A549 (cell line): ENCODE data around the gene GGCX. TPM values are rescaled to one million over a fixed set of nuclear protein-coding genes. Genes with fewer than 3 reads are reported as not detected.

Experiments used
- ATAC-seq, 2 experiments: fragments of 200-7000 bp in 1 of 2; fragments of >200 bp in 1 of 2; cut with Nextera tagmentation in 1 of 2; cut with Tn5 transposase in 1 of 2; 3 replicates each; pipeline versions ENCODE4 v1.8.0 to v1.9.1; 2018 to 2020; ENCODE audit warnings: mild to moderate bottlenecking in 1 of 2, moderate library complexity in 1 of 2
- CTCF ChIA-PET: fragments of 300-600 bp; sonication (Branson Sonifier 250); formaldehyde crosslinking; extraction: SDS; loops from one replicate; lab custom pipeline; 2021; ENCODE audit warnings: antibody characterized with exemption, inconsistent platforms; lab: Yijun Ruan, JAX
- POLR2A ChIA-PET: fragments of 350-600 bp; formaldehyde crosslinking; extraction: SDS; loops from one replicate; lab custom pipeline; 2021; ENCODE audit warnings: antibody characterized with exemption, inconsistent platforms; lab: Yijun Ruan, JAX
- DNase-seq, 2 experiments: peaks; one replicate each; pipeline versions ENCODE4 v3.0.0 to v3.0.0-alpha.2; 2011 to 2016; ENCODE audit warnings: low read depth in 1 of 2, low spot score in 1 of 2
- FAIRE-seq: peaks from 2 replicates; lab custom pipeline; 2011; peaks lifted over from hg19 to GRCh38; lab: Jason Lieb, UNC
- H3K27ac ChIP-seq, 2 experiments: fragments of >200 bp; sonication (Bioruptor Twin); formaldehyde crosslinking; 3 replicates each; pipeline ENCODE4 v1.5.1; 2016 to 2017
- H3K4me1 ChIP-seq: fragments of >200 bp; sonication (Bioruptor Twin); formaldehyde crosslinking; 3 replicates; pipeline ENCODE4 v1.6.1; 2016
- H3K4me2 ChIP-seq: fragments of >200 bp; sonication (Bioruptor Twin); formaldehyde crosslinking; 3 replicates; pipeline ENCODE4 v1.6.1; 2016
- H3K4me3 ChIP-seq: fragments of >200 bp; sonication (Bioruptor Twin); formaldehyde crosslinking; 3 replicates; pipeline ENCODE4 v1.5.1; 2016
- H3K9me3 ChIP-seq: fragments of >200 bp; sonication (Bioruptor Twin); formaldehyde crosslinking; 3 replicates; pipeline ENCODE4 v1.6.1; 2016
- BHLHE40 ChIP-seq: IDR thresholded peaks from 2 replicates; pipeline ENCODE4 v1.6.1; 2012; ENCODE audit warnings: low read depth, low read length, inconsistent platforms
- EHMT2 ChIP-seq: fragments of 200-600 bp; sonication (generic); IDR thresholded peaks from 2 replicates; pipeline ENCODE4 v1.6.1; 2016; ENCODE audit warnings: antibody characterized with exemption, low read depth, mild to moderate bottlenecking, moderate library complexity
- FOSB ChIP-seq: fragments of 250-450 bp; sonication (Bioruptor Pico); IDR thresholded peaks from 2 replicates; pipeline ENCODE4 v1.5.0; 2020; ENCODE audit warnings: mild to moderate bottlenecking, moderate library complexity
- FOSL2 ChIP-seq, 2 experiments: fragments of 450-650 bp in 1 of 2; fragments of >200 bp in 1 of 2; sonication (Bioruptor Twin) in 1 of 2; formaldehyde crosslinking; IDR thresholded peaks; 2 replicates each; pipeline versions ENCODE4 v1.5.0 to v1.6.1; 2016 to 2020; ENCODE audit warnings: mild to moderate bottlenecking in 1 of 2, moderate library complexity in 1 of 2
- FOXS1 ChIP-seq: fragments of 250-450 bp; sonication (Bioruptor Pico); IDR thresholded peaks from 2 replicates; pipeline ENCODE4 v1.5.0; 2020; ENCODE audit warnings: mild to moderate bottlenecking, moderate library complexity
- HDAC2 ChIP-seq: fragments of 200-600 bp; sonication (generic); IDR thresholded peaks from 2 replicates; pipeline ENCODE4 v1.6.1; 2016
- HOXA7 ChIP-seq: fragments of 250-450 bp; sonication (Bioruptor Pico); IDR thresholded peaks from 2 replicates; pipeline ENCODE4 v1.5.0; 2020; ENCODE audit warnings: mild to moderate bottlenecking, moderate library complexity
- JUNB ChIP-seq: fragments of >200 bp; sonication (Bioruptor Twin); formaldehyde crosslinking; IDR thresholded peaks from 2 replicates; pipeline ENCODE4 v1.6.1; 2016
- MAFK ChIP-seq: fragments of 450-650 bp; IDR thresholded peaks from 2 replicates; pipeline ENCODE4 v1.6.1; 2014; ENCODE audit not compliant: partially characterized antibody
- MYC ChIP-seq: IDR thresholded peaks from 2 replicates; pipeline ENCODE4 v1.6.1; 2012; ENCODE audit warnings: mild to moderate bottlenecking, inconsistent platforms, low read length, improper control_type of control experiment, borderline replicate concordance
- NPAS2 ChIP-seq: fragments of 250-450 bp; sonication (Bioruptor Pico); IDR thresholded peaks from 2 replicates; pipeline ENCODE4 v1.8.0; 2022; ENCODE audit warnings: mild to moderate bottlenecking, moderate library complexity, borderline replicate concordance
- NR3C1 ChIP-seq: fragments of >200 bp; sonication (Bioruptor Twin); formaldehyde crosslinking; IDR thresholded peaks from 3 replicates; pipeline ENCODE4 v1.6.1; 2017
- PHF8 ChIP-seq: fragments of 200-600 bp; sonication (generic); IDR thresholded peaks from 2 replicates; pipeline ENCODE4 v1.6.1; 2016; ENCODE audit warnings: low read depth, mild to moderate bottlenecking, antibody characterized with exemption, moderate library complexity, borderline replicate concordance
- RAD21 ChIP-seq, 2 experiments: fragments of >200 bp in 1 of 2; sonication (Bioruptor Twin) in 1 of 2; formaldehyde crosslinking in 1 of 2; IDR thresholded peaks in 1 of 2; conservative IDR thresholded peaks in 1 of 2; 2 replicates in 1 of 2; 3 replicates in 1 of 2; pipeline ENCODE4 v1.6.1; 2012 to 2018; ENCODE audit warnings: inconsistent platforms in 1 of 2
- SMC3 ChIP-seq: fragments of >200 bp; sonication (Bioruptor Twin); formaldehyde crosslinking; IDR thresholded peaks from 3 replicates; pipeline ENCODE4 v1.6.1; 2018; ENCODE audit warnings: inconsistent platforms
- TFCP2L1 ChIP-seq: fragments of 250-450 bp; sonication (Bioruptor Pico); IDR thresholded peaks from 2 replicates; pipeline ENCODE4 v1.5.0; 2021; ENCODE audit warnings: mild to moderate bottlenecking
- ZFP36 ChIP-seq: fragments of 450-650 bp; IDR thresholded peaks from 2 replicates; pipeline ENCODE4 v1.6.1; 2014; ENCODE audit warnings: borderline replicate concordance; ENCODE audit not compliant: partially characterized antibody
- ZNF302 ChIP-seq: fragments of 250-450 bp; sonication (Bioruptor Pico); IDR thresholded peaks from 2 replicates; pipeline ENCODE4 v1.9.0; 2021; ENCODE audit warnings: inconsistent platforms, mild to moderate bottlenecking, moderate library complexity
- WGBS: methylation state at CpG from one replicate; pipeline ENCODE4 v1.1.6; 2017; ENCODE audit errors: missing lambda C conversion rate; 5-methylcytosine and 5-hydroxymethylcytosine counted together
- polyA plus RNA-seq, 4 experiments: library from polyadenylated mRNA; depleted of rRNA in 3 of 4; stranded (reverse); fragments of >200 nt; fragmentation: RNase III in 1 of 4; extraction: RNeasy Plus Mini Kit Qiagen cat#74134 plus additional on column Dnase treatment in 1 of 4; gene quantifications; 2 replicates in 3 of 4; 3 replicates in 1 of 4; pipeline ENCODE4 v1.2.3, GENCODE V29; 2011 to 2017
- TF ChIP-seq, protein P1 (sequence below): fragments of >200 bp; sonication (Bioruptor Twin); formaldehyde crosslinking; IDR thresholded peaks from 3 replicates; pipeline ENCODE4 v1.5.1; 2016
- TF ChIP-seq, protein P2 (sequence below): IDR thresholded peaks from 2 replicates; pipeline ENCODE4 v1.6.1; 2012; ENCODE audit warnings: low read depth, borderline replicate concordance
- TF ChIP-seq, protein P3 (sequence below): fragments of 150-350 bp; IDR thresholded peaks from 2 replicates; pipeline ENCODE4 v1.6.1; 2014; ENCODE audit warnings: low read depth, mild to moderate bottlenecking, low read length
- TF ChIP-seq, protein P4 (sequence below): IDR thresholded peaks from 2 replicates; pipeline ENCODE4 v1.6.1; 2012

The GGCX gene
- polyA plus RNA-seq, 2 of the 4 experiments (the other 2 are of a cell fraction), result 39.0 to 55.1 TPM

DNA sequence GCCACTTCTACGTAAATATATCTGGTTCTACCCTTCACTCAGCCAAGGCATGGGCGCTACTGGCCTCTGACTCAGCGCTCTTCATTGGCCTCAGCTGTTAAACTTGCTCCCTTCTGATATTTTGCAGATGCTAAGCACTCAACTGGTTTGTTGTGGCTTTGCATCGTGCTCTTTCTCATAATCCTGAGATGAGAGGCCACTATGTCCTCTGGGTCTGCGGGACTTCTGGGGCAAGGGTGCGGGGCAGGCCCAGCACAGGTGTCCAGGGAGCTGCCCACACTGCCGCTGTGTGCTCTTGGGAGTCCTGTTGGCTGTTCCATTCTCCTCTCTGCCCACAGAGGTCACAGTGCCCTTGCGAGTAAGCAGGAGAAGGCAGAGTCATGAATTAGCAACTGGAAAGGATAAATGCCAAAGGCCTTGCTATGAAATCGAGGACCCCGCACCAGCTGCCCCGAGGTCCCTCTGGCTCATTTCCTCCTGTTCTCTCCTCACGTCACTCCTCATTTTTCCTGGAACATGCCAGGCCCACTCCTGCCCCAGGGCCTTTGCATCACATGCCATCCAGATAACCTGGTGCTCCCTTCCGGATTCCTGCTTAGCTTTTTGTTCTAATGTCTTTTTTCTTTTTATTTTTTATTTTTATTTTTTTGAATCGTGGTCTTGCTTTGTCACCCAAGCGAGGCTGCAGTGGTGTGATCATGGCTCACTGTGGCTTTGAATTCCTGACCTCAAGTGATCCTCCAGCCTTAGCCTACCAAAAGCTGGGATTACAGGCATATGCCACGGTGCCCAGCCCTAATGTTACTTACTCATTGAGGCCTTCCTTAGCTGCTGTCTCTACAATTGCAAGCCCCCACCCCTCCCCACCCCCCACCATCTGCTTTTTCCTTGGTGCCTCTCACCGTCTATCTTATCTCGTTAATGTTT is 57.2 kb downstream of the GGCX start:
- DNase-seq (no peak), FAIRE-seq (no peak)
- 81% methylated on average over 18 of the region's 18 CpGs for WGBS
- H3K27ac ChIP-seq, result peak overlapping the region; percentile 61 to 83
- peak overlapping the region; percentile 50 for H3K4me2 ChIP-seq
- peaks cover 47% of the 10 kb centered on the region for H3K4me1 ChIP-seq
- TF ChIP-seq, protein P1, sequence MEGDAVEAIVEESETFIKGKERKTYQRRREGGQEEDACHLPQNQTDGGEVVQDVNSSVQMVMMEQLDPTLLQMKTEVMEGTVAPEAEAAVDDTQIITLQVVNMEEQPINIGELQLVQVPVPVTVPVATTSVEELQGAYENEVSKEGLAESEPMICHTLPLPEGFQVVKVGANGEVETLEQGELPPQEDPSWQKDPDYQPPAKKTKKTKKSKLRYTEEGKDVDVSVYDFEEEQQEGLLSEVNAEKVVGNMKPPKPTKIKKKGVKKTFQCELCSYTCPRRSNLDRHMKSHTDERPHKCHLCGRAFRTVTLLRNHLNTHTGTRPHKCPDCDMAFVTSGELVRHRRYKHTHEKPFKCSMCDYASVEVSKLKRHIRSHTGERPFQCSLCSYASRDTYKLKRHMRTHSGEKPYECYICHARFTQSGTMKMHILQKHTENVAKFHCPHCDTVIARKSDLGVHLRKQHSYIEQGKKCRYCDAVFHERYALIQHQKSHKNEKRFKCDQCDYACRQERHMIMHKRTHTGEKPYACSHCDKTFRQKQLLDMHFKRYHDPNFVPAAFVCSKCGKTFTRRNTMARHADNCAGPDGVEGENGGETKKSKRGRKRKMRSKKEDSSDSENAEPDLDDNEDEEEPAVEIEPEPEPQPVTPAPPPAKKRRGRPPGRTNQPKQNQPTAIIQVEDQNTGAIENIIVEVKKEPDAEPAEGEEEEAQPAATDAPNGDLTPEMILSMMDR, result peak; percentile 4; the same call in 1 of the 3 replicates
- TF ChIP-seq HDAC2, result 0 out of 2 replicates have a peak, but pooled peaks have one; percentile 45
- peak; percentile 22 for TF ChIP-seq MAFK
- TF ChIP-seq, protein P2, sequence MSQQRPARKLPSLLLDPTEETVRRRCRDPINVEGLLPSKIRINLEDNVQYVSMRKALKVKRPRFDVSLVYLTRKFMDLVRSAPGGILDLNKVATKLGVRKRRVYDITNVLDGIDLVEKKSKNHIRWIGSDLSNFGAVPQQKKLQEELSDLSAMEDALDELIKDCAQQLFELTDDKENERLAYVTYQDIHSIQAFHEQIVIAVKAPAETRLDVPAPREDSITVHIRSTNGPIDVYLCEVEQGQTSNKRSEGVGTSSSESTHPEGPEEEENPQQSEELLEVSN, result no peak
- no peak for TF ChIP-seq FOXS1 (CRISPR knock-in tag)
- TF ChIP-seq, all 56 proteins: peak for 3
- H3K9me3 ChIP-seq, result no peaks in the 10 kb centered on the region
- ChIA-PET POLR2A (interaction anchor here (1.2 to 4.4 kb wide), 4 partner anchors 35 to 83 kb away, joined by 3 to 88 read pairs (median 11); partner anchors contain the start of gene MAT2A), CTCF (interaction anchor here (0.7 to 6.0 kb wide), 15 partner anchors 13 to 88 kb away, joined by 3 to 43 read pairs (median 5); partner anchors contain the start of gene MAT2A)
- H3K4me3 ChIP-seq, result no peak overlapping the region
- no peak for ATAC-seq

DNA sequence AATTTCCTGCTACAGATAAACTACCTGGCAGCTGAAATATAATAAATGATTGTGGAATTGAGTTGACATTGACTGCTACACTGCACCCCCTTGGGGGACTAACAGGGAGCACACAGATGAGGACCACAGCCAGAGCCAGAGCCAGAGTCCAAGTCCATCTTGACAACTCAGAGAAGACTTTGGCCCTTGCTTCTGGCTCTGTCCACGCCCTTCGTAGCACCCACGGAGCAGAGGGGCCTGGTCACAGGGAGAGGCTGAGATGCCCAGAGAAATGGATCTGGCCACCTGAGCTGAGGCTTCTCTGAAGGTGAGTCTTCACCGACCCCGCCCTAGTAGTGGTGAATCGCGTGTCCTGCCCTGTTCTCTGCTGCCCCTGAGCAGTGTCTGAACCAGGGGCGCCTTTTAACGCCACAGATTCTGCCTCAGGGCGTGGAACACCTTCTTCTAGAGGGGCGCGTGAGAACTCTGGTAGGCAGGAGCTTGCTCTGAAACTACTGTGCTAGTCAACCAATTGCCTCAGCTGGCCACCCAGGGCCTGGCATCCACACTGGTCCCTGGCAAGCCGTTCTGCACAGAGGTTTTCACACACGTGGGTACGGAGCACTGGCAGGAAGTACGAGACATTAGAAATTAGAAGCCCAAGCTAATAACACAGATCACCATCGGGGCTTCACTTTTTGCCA is 58.0 kb downstream of the GGCX start:
- WGBS, result 80% methylated on average over 17 of the region's 17 CpGs
- Histone ChIP-seq H3K27ac (peak overlapping the region; percentile 61 to 83), H3K9me3 (no peaks in the 10 kb centered on the region), H3K4me2 (peak overlapping the region; percentile 50), H3K4me1 (peaks cover 55% of the 10 kb centered on the region), H3K4me3 (no peak overlapping the region)
- TF ChIP-seq, protein P1, result no peak
- TF ChIP-seq FOSB (CRISPR knock-in tag), result no peak
- no peak for TF ChIP-seq MYC
- no peak for TF ChIP-seq SMC3
- no peak for TF ChIP-seq RAD21 (conservative IDR thresholded peaks at IDR 0.05 in 1 of 2, IDR thresholded peaks at IDR 0.05 in 1 of 2)
- TF ChIP-seq NPAS2 (CRISPR knock-in tag), result no peak
- no peak for TF ChIP-seq PHF8
- TF ChIP-seq NR3C1, result no peak
- no peak for TF ChIP-seq EHMT2
- TF ChIP-seq FOSL2 (IDR thresholded peaks at IDR 0.05), result no peak
- TF ChIP-seq FOSL2 (CRISPR knock-in tag; IDR thresholded peaks at IDR 0.05), result no peak
- TF ChIP-seq HOXA7, result no peak
- no peak for TF ChIP-seq FOXS1 (CRISPR knock-in tag)
- TF ChIP-seq TFCP2L1 (CRISPR knock-in tag), result no peak
- no peak for TF ChIP-seq BHLHE40
- TF ChIP-seq ZFP36, result no peak
- no peak for TF ChIP-seq MAFK
- TF ChIP-seq, protein P3, sequence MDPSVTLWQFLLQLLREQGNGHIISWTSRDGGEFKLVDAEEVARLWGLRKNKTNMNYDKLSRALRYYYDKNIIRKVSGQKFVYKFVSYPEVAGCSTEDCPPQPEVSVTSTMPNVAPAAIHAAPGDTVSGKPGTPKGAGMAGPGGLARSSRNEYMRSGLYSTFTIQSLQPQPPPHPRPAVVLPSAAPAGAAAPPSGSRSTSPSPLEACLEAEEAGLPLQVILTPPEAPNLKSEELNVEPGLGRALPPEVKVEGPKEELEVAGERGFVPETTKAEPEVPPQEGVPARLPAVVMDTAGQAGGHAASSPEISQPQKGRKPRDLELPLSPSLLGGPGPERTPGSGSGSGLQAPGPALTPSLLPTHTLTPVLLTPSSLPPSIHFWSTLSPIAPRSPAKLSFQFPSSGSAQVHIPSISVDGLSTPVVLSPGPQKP, result no peak
- TF ChIP-seq JUNB, result no peak
- TF ChIP-seq ZNF302 (CRISPR knock-in tag), result no peak
- TF ChIP-seq, protein P4, sequence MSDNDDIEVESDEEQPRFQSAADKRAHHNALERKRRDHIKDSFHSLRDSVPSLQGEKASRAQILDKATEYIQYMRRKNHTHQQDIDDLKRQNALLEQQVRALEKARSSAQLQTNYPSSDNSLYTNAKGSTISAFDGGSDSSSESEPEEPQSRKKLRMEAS, result no peak
- ChIA-PET CTCF (interaction anchor here (0.7 to 6.0 kb wide), 9 partner anchors 13 to 89 kb away, joined by 3 to 43 read pairs (median 6); partner anchors contain the start of gene MAT2A), POLR2A (interaction anchor here (4.4 kb wide), 1 partner anchor 36 kb away, joined by 88 read pairs; the partner anchor contains the start of gene MAT2A)
- peak in 1 of 2 experiments; percentile 18; a peak in 3 of 6 replicates for ATAC-seq
- DNase-seq, result peak in 1 of 2 experiments; percentile 51
- FAIRE-seq, result no peak
